ENCODE measurements around the gene NPIPB6.

NPIPB6 gene

DNA sequence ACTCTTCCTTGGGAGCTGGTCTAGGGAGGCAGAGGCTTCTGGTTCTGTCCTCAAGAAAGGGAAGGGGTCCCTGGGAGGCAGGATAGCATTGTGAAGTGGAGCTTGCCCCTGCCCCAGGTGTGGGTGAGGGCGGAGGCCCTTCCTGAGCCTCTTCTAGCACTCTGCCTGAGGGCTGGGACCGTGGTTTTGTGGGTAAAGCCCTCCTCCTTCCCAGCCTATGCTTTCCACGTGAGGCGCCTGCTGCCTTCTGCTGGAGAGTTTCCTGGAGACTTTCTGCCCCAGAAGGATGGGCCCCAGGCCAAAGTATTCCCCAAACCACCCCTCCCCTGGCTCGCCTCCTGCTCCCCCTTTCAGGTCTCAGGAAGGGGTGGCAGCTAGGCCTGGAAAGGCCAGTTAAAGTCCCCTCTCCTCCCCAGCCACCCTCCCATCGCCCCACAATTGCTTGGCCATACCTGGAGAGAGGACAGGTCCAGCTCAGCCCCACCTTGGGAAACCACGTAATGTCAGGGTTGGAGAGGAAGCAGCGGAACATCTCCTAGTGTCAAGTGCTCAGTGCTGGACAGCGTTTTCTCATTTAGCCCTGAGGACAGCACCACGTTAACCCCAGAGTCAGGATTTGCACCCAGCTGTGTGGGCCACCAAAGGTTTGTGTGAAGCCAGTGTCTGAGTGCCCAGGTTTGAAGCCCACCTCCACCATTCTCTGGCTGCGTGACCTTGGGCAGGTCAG is 65.4 kb downstream of the NPIPB6 start:
- Histone ChIP-seq H3K36me3 (replicated peaks; ENCODE audit: insufficient read depth, low read length) (no peaks in the 10 kb centered on the region), H2AFZ (ENCODE audit: low read length) (no peak overlapping the region), H3K79me2 (ENCODE audit: low read length) (no peaks in the 10 kb centered on the region), H3F3A (ENCODE audit: insufficient read depth, low read length) (no peaks in the 10 kb centered on the region), H3K27ac (ENCODE audit: low read length) (no peak overlapping the region), H4K20me1 (ENCODE audit: insufficient read depth, low read length) (no peaks in the 10 kb centered on the region), H3K9me2 (replicated peaks; ENCODE audit: insufficient read depth, low read length) (no peaks in the 10 kb centered on the region), H3K4me1 (ENCODE audit: low read length) (no peaks in the 10 kb centered on the region), H3K9me3 (replicated peaks; ENCODE audit: insufficient read depth, low read length) (no peaks in the 10 kb centered on the region), H3K4me3 (ENCODE audit: low read length) (no peak overlapping the region), H3K9ac (ENCODE audit: low read length) (no peak overlapping the region), H3K27me3 (replicated peaks; ENCODE audit: insufficient read depth, low read length) (peaks cover 49% of the 10 kb centered on the region), H3K4me2 (ENCODE audit: low read depth, low read length) (no peak overlapping the region)
- TF ChIP-seq EZH2 (optimal IDR thresholded peaks at IDR 0.05; ENCODE audit: low read depth, low read length): no peak
- TF ChIP-seq CTCF (IDR thresholded peaks at IDR 0.05; ENCODE audit: low read length): no peak
- no peak for TF ChIP-seq EZH2phosphoT487 (IDR thresholded peaks at IDR 0.05; ENCODE audit: low read length)
- DNase-seq: no peak

GRCh38 chr16:28297308-28297707 is 66.0 kb downstream of the NPIPB6 start:
- no peaks in the 10 kb centered on the region for H3K9me3 ChIP-seq (replicated peaks; ENCODE audit: insufficient read depth, low read length)
- H2AFZ ChIP-seq (ENCODE audit: low read length): no peak overlapping the region
- no peaks in the 10 kb centered on the region for H3K4me1 ChIP-seq (ENCODE audit: low read length)
- H3K9ac ChIP-seq (ENCODE audit: low read length): no peak overlapping the region
- H3K79me2 ChIP-seq (ENCODE audit: low read length): no peaks in the 10 kb centered on the region
- TF ChIP-seq EZH2 (optimal IDR thresholded peaks at IDR 0.05; ENCODE audit: low read depth, low read length): no peak
- no peak for TF ChIP-seq EZH2phosphoT487 (IDR thresholded peaks at IDR 0.05; ENCODE audit: low read length)
- no peak for TF ChIP-seq CTCF (IDR thresholded peaks at IDR 0.05; ENCODE audit: low read length)
- no peak for DNase-seq
- H4K20me1 ChIP-seq (ENCODE audit: insufficient read depth, low read length): no peaks in the 10 kb centered on the region
- H3F3A ChIP-seq (ENCODE audit: insufficient read depth, low read length): no peaks in the 10 kb centered on the region
- no peaks in the 10 kb centered on the region for H3K36me3 ChIP-seq (replicated peaks; ENCODE audit: insufficient read depth, low read length)
- H3K4me2 ChIP-seq (ENCODE audit: low read depth, low read length): no peak overlapping the region
- no peaks in the 10 kb centered on the region for H3K9me2 ChIP-seq (replicated peaks; ENCODE audit: insufficient read depth, low read length)
- peaks cover 47% of the 10 kb centered on the region for H3K27me3 ChIP-seq (replicated peaks; ENCODE audit: insufficient read depth, low read length)
- H3K4me3 ChIP-seq (ENCODE audit: low read length): no peak overlapping the region
- H3K27ac ChIP-seq (ENCODE audit: low read length): no peak overlapping the region

DNA sequence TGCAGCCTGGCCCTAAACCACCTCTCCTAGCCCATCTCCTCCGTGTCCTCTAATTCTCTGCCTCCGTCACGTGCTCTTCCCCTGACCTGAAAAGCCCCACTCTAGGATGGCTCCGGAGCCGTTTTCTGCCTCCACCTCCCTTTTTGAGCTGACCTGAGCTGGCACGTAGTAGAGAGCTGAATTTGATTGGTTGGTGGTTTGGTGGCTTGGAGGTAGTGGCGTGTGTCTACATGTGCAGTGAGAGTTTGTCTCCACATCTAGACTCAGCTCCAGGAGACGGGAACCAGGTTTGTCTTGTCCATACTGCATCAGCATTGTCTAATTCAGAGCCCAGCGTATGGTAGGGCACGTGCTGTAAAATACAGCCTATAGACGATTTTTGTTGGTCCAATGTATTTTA is 68.0 kb downstream of the NPIPB6 start:
- no peak overlapping the region for H3K27ac ChIP-seq (ENCODE audit: low read length)
- H3K4me3 ChIP-seq (ENCODE audit: low read length): no peak overlapping the region
- DNase-seq: no peak
- H3K9me2 ChIP-seq (replicated peaks; ENCODE audit: insufficient read depth, low read length): no peaks in the 10 kb centered on the region
- H3K27me3 ChIP-seq (replicated peaks; ENCODE audit: insufficient read depth, low read length): peaks cover 42% of the 10 kb centered on the region
- no peaks in the 10 kb centered on the region for H3K9me3 ChIP-seq (replicated peaks; ENCODE audit: insufficient read depth, low read length)
- TF ChIP-seq EZH2phosphoT487 (IDR thresholded peaks at IDR 0.05; ENCODE audit: low read length) (no peak), CTCF (IDR thresholded peaks at IDR 0.05; ENCODE audit: low read length) (no peak), EZH2 (optimal IDR thresholded peaks at IDR 0.05; ENCODE audit: low read depth, low read length) (no peak)
- no peak overlapping the region for H2AFZ ChIP-seq (ENCODE audit: low read length)
- no peaks in the 10 kb centered on the region for H3K79me2 ChIP-seq (ENCODE audit: low read length)
- no peaks in the 10 kb centered on the region for H3K4me1 ChIP-seq (ENCODE audit: low read length)
- no peaks in the 10 kb centered on the region for H4K20me1 ChIP-seq (ENCODE audit: insufficient read depth, low read length)
- H3F3A ChIP-seq (ENCODE audit: insufficient read depth, low read length): no peaks in the 10 kb centered on the region
- no peak overlapping the region for H3K4me2 ChIP-seq (ENCODE audit: low read depth, low read length)
- H3K9ac ChIP-seq (ENCODE audit: low read length): no peak overlapping the region
- H3K36me3 ChIP-seq (replicated peaks; ENCODE audit: insufficient read depth, low read length): no peaks in the 10 kb centered on the region
